K562 (cell line): ENCODE results near the gene FAM219A. TPM values are rescaled to one million over a fixed set of nuclear protein-coding genes. Genes with fewer than 3 reads are reported as not detected.

ENCODE experiments used
- GABPB1 ChIP-seq: sonication (generic); formaldehyde crosslinking; IDR thresholded peaks from 2 replicates; pipeline ENCODE4 v1.8.0; 2022; ENCODE audit warnings: mild to moderate bottlenecking, missing genetic modification reagents
- POLR2G ChIP-seq: fragments of 200-400 bp; formaldehyde crosslinking; IDR thresholded peaks from 2 replicates; pipeline ENCODE4 v1.6.1; 2017; ENCODE audit warnings: low read depth, mild to moderate bottlenecking, antibody characterized with exemption, low read length, moderate library complexity
- PPARD ChIP-seq: fragments of 250-450 bp; sonication (Bioruptor Pico); IDR thresholded peaks from 2 replicates; pipeline ENCODE4 v1.8.0; 2022; ENCODE audit warnings: inconsistent platforms, mild to moderate bottlenecking, moderate library complexity
- PTBP1 ChIP-seq: fragments of 200-400 bp; formaldehyde crosslinking; IDR thresholded peaks from 2 replicates; pipeline ENCODE4 v1.6.1; 2017; ENCODE audit warnings: low read depth, low read length
- RFX1 ChIP-seq: fragments of 450-650 bp; IDR thresholded peaks from 2 replicates; pipeline ENCODE4 v1.6.1; 2016; ENCODE audit warnings: mild to moderate bottlenecking, moderate library complexity
- XRCC4 ChIP-seq: IDR thresholded peaks from one replicate; pipeline ENCODE4 v1.6.1; 2011; ENCODE audit not compliant: insufficient read depth, insufficient read length; ENCODE audit errors: extremely low read depth
- ZBTB8A ChIP-seq: fragments of 450-650 bp; IDR thresholded peaks from 2 replicates; pipeline ENCODE4 v1.6.1; 2018; ENCODE audit warnings: mild to moderate bottlenecking, moderate library complexity; ENCODE audit not compliant: partially characterized antibody
- ZNF584 ChIP-seq: fragments of 200-800 bp; sonication (Bioruptor generic); IDR thresholded peaks from 2 replicates; pipeline ENCODE4 v1.6.1; 2016; ENCODE audit warnings: low read depth, mild to moderate bottlenecking, missing genetic modification characterization, missing compliant biosample characterization
- polyA plus RNA-seq, 8 experiments: library from polyadenylated mRNA; depleted of rRNA in 4 of 8; stranded (reverse) in 5 of 8; unstranded in 3 of 8; fragments of >200 nt; fragmentation: Nextera tagmentation in 2 of 8; fragmentation: Illumina TruSeq in 1 of 8; extraction: Ambion mirVana in 2 of 8; extraction: Trizol in 1 of 8; gene quantifications; 2 replicates each; pipeline versions ENCODE4 v1.2.1 to v1.2.3, GENCODE V29; 2011 to 2014; ENCODE audit warnings: inconsistent platforms in 1 of 8, missing spikeins in 1 of 8
- total RNA-seq, 7 experiments: library from RNA; depleted of rRNA in 6 of 7; stranded (reverse); fragments of >200 nt in 6 of 7; fragmentation: Illumina TruSeq in 2 of 7; extraction: Trizol in 2 of 7; gene quantifications; 2 replicates each; pipeline versions ENCODE4 v1.2.1 to v1.2.3, GENCODE V29; 2011 to 2021; ENCODE audit warnings: low replicate concordance in 1 of 7
- TF ChIP-seq, protein P1 (sequence below): fragments of 250-450 bp; sonication (Bioruptor Pico); IDR thresholded peaks from 2 replicates; pipeline ENCODE4 v1.4.0; 2020

The FAM219A gene
- total and polyA plus RNA-seq, 9 of the 15 experiments (the other 6 are each of a cell fraction or from before 2014, with no cell fraction given) = 0.63 to 8.6 (median 2.9) TPM

GRCh38 chr9:34392511-34392910, 65.9 kb downstream of the FAM219A start (continued):
- TF ChIP-seq XRCC4 (no peak), GABPB1 (CRISPR knock-in tag) (no peak), ZBTB8A (no peak), RFX1 (no peak), ZNF584 (CRISPR knock-in tag) (no peak), POLR2G (no peak), PPARD (CRISPR knock-in tag) (no peak), PTBP1 (no peak)
- TF ChIP-seq, protein P1, sequence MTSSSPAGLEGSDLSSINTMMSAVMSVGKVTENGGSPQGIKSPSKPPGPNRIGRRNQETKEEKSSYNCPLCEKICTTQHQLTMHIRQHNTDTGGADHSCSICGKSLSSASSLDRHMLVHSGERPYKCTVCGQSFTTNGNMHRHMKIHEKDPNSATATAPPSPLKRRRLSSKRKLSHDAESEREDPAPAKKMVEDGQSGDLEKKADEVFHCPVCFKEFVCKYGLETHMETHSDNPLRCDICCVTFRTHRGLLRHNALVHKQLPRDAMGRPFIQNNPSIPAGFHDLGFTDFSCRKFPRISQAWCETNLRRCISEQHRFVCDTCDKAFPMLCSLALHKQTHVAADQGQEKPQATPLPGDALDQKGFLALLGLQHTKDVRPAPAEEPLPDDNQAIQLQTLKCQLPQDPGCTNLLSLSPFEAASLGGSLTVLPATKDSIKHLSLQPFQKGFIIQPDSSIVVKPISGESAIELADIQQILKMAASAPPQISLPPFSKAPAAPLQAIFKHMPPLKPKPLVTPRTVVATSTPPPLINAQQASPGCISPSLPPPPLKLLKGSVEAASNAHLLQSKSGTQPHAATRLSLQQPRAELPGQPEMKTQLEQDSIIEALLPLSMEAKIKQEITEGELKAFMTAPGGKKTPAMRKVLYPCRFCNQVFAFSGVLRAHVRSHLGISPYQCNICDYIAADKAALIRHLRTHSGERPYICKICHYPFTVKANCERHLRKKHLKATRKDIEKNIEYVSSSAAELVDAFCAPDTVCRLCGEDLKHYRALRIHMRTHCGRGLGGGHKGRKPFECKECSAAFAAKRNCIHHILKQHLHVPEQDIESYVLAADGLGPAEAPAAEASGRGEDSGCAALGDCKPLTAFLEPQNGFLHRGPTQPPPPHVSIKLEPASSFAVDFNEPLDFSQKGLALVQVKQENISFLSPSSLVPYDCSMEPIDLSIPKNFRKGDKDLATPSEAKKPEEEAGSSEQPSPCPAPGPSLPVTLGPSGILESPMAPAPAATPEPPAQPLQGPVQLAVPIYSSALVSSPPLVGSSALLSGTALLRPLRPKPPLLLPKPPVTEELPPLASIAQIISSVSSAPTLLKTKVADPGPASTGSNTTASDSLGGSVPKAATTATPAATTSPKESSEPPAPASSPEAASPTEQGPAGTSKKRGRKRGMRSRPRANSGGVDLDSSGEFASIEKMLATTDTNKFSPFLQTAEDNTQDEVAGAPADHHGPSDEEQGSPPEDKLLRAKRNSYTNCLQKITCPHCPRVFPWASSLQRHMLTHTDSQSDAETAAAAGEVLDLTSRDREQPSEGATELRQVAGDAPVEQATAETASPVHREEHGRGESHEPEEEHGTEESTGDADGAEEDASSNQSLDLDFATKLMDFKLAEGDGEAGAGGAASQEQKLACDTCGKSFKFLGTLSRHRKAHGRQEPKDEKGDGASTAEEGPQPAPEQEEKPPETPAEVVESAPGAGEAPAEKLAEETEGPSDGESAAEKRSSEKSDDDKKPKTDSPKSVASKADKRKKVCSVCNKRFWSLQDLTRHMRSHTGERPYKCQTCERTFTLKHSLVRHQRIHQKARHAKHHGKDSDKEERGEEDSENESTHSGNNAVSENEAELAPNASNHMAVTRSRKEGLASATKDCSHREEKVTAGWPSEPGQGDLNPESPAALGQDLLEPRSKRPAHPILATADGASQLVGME = no peak
